ENCODE results near the gene MYBPC3. TPM values are rescaled to one million over a fixed set of nuclear protein-coding genes. Genes with fewer than 3 reads are reported as not detected.
A peak's percentile ranks its signal among the peaks of the same experiment; 100 is the strongest.

MYBPC3 gene
- total and polyA plus RNA-seq, 2 experiments from 2014 or later, result not detected

- TF ChIP-seq, protein P1, sequence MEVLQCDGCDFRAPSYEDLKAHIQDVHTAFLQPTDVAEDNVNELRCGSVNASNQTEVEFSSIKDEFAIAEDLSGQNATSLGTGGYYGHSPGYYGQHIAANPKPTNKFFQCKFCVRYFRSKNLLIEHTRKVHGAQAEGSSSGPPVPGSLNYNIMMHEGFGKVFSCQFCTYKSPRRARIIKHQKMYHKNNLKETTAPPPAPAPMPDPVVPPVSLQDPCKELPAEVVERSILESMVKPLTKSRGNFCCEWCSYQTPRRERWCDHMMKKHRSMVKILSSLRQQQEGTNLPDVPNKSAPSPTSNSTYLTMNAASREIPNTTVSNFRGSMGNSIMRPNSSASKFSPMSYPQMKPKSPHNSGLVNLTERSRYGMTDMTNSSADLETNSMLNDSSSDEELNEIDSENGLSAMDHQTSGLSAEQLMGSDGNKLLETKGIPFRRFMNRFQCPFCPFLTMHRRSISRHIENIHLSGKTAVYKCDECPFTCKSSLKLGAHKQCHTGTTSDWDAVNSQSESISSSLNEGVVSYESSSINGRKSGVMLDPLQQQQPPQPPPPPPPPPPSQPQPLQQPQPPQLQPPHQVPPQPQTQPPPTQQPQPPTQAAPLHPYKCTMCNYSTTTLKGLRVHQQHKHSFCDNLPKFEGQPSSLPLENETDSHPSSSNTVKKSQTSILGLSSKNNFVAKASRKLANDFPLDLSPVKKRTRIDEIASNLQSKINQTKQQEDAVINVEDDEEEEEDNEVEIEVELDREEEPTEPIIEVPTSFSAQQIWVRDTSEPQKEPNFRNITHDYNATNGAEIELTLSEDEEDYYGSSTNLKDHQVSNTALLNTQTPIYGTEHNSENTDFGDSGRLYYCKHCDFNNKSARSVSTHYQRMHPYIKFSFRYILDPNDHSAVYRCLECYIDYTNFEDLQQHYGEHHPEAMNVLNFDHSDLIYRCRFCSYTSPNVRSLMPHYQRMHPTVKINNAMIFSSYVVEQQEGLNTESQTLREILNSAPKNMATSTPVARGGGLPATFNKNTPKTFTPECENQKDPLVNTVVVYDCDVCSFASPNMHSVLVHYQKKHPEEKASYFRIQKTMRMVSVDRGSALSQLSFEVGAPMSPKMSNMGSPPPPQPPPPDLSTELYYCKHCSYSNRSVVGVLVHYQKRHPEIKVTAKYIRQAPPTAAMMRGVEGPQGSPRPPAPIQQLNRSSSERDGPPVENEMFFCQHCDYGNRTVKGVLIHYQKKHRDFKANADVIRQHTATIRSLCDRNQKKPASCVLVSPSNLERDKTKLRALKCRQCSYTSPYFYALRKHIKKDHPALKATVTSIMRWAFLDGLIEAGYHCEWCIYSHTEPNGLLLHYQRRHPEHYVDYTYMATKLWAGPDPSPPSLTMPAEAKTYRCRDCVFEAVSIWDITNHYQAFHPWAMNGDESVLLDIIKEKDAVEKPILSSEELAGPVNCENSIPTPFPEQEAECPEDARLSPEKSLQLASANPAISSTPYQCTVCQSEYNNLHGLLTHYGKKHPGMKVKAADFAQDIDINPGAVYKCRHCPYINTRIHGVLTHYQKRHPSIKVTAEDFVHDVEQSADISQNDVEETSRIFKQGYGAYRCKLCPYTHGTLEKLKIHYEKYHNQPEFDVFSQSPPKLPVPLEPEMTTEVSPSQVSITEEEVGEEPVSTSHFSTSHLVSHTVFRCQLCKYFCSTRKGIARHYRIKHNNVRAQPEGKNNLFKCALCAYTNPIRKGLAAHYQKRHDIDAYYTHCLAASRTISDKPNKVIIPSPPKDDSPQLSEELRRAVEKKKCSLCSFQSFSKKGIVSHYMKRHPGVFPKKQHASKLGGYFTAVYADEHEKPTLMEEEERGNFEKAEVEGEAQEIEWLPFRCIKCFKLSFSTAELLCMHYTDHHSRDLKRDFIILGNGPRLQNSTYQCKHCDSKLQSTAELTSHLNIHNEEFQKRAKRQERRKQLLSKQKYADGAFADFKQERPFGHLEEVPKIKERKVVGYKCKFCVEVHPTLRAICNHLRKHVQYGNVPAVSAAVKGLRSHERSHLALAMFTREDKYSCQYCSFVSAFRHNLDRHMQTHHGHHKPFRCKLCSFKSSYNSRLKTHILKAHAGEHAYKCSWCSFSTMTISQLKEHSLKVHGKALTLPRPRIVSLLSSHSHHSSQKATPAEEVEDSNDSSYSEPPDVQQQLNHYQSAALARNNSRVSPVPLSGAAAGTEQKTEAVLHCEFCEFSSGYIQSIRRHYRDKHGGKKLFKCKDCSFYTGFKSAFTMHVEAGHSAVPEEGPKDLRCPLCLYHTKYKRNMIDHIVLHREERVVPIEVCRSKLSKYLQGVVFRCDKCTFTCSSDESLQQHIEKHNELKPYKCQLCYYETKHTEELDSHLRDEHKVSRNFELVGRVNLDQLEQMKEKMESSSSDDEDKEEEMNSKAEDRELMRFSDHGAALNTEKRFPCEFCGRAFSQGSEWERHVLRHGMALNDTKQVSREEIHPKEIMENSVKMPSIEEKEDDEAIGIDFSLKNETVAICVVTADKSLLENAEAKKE (CRISPR knock-in tag; IDR thresholded peaks at IDR 0.05), result no peak
- no peak for TF ChIP-seq EZH2phosphoT487 (IDR thresholded peaks at IDR 0.05; ENCODE audit: unreplicated experiment)
- no peak for TF ChIP-seq CREB1 (CRISPR knock-in tag; IDR thresholded peaks at IDR 0.05; ENCODE audit: low read depth)
- TF ChIP-seq ZNF114 (CRISPR knock-in tag; IDR thresholded peaks at IDR 0.05), result no peak
Observed at GRCh38 chr11:47394050-47394321, 41.5 kb upstream of the MYBPC3 start (continued).

- H3K4me1 Mint-ChIP-seq, result peaks cover 8% of the 10 kb centered on the region
- Histone ChIP-seq H3K79me2 (replicated peaks; ENCODE audit: insufficient read depth) (no peaks in the 10 kb centered on the region), H3K36me3 (ENCODE audit: insufficient read depth) (no peaks in the 10 kb centered on the region), H3K4me3 (no peak overlapping the region), H2AFZ (peak overlapping the region; percentile 72), H3K4me1 (ENCODE audit: insufficient read depth) (no peaks in the 10 kb centered on the region; the same call in 1 of the 2 replicates), H3F3A (replicated peaks; ENCODE audit: low read depth) (0 out of 2 replicates have a peak, but pooled peaks cover 2% of the 10 kb centered on the region), H4K20me1 (replicated peaks; ENCODE audit: insufficient read depth) (no peaks in the 10 kb centered on the region), H3K9me2 (ENCODE audit: insufficient read depth) (no peaks in the 10 kb centered on the region), H3K27me3 (ENCODE audit: insufficient read depth) (no peaks in the 10 kb centered on the region), H3K27ac (ENCODE audit: low read depth) (no peak overlapping the region), H3K4me2 (no peak overlapping the region)
- no peak overlapping the region for H3K4me3 Mint-ChIP-seq
- ATAC-seq (no peak), DNase-seq (ENCODE audit: low spot score) (no peak)
- no peaks in the 10 kb centered on the region for H3K9me3 Mint-ChIP-seq
- no peak overlapping the region for H3K27ac Mint-ChIP-seq
- peaks cover 9% of the 10 kb centered on the region for H3K27me3 Mint-ChIP-seq (ENCODE audit: insufficient read depth, low read depth, poor library complexity)
- H3K36me3 Mint-ChIP-seq (ENCODE audit: low read depth), result no peaks in the 10 kb centered on the region
- no peak for TF ChIP-seq JUNB (IDR thresholded peaks at IDR 0.05; ENCODE audit: unreplicated experiment)
- TF ChIP-seq EZH2phosphoT487 (IDR thresholded peaks at IDR 0.05; ENCODE audit: unreplicated experiment), result no peak
- TF ChIP-seq, protein P2, sequence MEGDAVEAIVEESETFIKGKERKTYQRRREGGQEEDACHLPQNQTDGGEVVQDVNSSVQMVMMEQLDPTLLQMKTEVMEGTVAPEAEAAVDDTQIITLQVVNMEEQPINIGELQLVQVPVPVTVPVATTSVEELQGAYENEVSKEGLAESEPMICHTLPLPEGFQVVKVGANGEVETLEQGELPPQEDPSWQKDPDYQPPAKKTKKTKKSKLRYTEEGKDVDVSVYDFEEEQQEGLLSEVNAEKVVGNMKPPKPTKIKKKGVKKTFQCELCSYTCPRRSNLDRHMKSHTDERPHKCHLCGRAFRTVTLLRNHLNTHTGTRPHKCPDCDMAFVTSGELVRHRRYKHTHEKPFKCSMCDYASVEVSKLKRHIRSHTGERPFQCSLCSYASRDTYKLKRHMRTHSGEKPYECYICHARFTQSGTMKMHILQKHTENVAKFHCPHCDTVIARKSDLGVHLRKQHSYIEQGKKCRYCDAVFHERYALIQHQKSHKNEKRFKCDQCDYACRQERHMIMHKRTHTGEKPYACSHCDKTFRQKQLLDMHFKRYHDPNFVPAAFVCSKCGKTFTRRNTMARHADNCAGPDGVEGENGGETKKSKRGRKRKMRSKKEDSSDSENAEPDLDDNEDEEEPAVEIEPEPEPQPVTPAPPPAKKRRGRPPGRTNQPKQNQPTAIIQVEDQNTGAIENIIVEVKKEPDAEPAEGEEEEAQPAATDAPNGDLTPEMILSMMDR (conservative IDR thresholded peaks at IDR 0.05; ENCODE audit: low read depth in 2 of 2), result no peak
- TF ChIP-seq CREB1 (CRISPR knock-in tag; IDR thresholded peaks at IDR 0.05; ENCODE audit: low read depth), result no peak
- TF ChIP-seq ZNF331 (CRISPR knock-in tag; IDR thresholded peaks at IDR 0.05; ENCODE audit: low read depth), result no peak
- TF ChIP-seq STAT1 (IDR thresholded peaks at IDR 0.05; ENCODE audit: unreplicated experiment), result no peak
- TF ChIP-seq, protein P3, sequence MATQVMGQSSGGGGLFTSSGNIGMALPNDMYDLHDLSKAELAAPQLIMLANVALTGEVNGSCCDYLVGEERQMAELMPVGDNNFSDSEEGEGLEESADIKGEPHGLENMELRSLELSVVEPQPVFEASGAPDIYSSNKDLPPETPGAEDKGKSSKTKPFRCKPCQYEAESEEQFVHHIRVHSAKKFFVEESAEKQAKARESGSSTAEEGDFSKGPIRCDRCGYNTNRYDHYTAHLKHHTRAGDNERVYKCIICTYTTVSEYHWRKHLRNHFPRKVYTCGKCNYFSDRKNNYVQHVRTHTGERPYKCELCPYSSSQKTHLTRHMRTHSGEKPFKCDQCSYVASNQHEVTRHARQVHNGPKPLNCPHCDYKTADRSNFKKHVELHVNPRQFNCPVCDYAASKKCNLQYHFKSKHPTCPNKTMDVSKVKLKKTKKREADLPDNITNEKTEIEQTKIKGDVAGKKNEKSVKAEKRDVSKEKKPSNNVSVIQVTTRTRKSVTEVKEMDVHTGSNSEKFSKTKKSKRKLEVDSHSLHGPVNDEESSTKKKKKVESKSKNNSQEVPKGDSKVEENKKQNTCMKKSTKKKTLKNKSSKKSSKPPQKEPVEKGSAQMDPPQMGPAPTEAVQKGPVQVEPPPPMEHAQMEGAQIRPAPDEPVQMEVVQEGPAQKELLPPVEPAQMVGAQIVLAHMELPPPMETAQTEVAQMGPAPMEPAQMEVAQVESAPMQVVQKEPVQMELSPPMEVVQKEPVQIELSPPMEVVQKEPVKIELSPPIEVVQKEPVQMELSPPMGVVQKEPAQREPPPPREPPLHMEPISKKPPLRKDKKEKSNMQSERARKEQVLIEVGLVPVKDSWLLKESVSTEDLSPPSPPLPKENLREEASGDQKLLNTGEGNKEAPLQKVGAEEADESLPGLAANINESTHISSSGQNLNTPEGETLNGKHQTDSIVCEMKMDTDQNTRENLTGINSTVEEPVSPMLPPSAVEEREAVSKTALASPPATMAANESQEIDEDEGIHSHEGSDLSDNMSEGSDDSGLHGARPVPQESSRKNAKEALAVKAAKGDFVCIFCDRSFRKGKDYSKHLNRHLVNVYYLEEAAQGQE (IDR thresholded peaks at IDR 0.05; ENCODE audit: unreplicated experiment), result no peak
- TF ChIP-seq, protein P4, sequence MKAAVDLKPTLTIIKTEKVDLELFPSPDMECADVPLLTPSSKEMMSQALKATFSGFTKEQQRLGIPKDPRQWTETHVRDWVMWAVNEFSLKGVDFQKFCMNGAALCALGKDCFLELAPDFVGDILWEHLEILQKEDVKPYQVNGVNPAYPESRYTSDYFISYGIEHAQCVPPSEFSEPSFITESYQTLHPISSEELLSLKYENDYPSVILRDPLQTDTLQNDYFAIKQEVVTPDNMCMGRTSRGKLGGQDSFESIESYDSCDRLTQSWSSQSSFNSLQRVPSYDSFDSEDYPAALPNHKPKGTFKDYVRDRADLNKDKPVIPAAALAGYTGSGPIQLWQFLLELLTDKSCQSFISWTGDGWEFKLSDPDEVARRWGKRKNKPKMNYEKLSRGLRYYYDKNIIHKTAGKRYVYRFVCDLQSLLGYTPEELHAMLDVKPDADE (IDR thresholded peaks at IDR 0.05), result no peak
- TF ChIP-seq ZNF114 (CRISPR knock-in tag; IDR thresholded peaks at IDR 0.05), result no peak
- TF ChIP-seq POLR2AphosphoS5 (IDR thresholded peaks at IDR 0.05; ENCODE audit: low read depth), result no peak
Observed at GRCh38 chr11:47393163-47394049, 40.9 kb upstream of the MYBPC3 start.

All from GM23338 (cell line).